AG09319 (cell line): ENCODE results near the gene ETAA1.

Experiments
- DNase-seq: peaks from one replicate; pipeline ENCODE4 v3.0.0-alpha.2; 2010; ENCODE audit warnings: low read depth; ENCODE audit errors: extremely low read depth
- CTCF ChIP-seq: IDR thresholded peaks from 2 replicates; pipeline ENCODE4 v1.5.1; 2011; ENCODE audit warnings: low read depth, mild to moderate bottlenecking, inconsistent platforms, low read length, moderate library complexity

ETAA1 gene

GRCh38 chr2:67455219-67456142 is 58.3 kb downstream of the ETAA1 start:
- TF ChIP-seq CTCF: no peak
- DNase-seq: no peak

- TF ChIP-seq CTCF: no peak
- no peak for DNase-seq
These were observed 59.3 kb downstream of the ETAA1 start for GRCh38 chr2:67456428-67456827.

GRCh38 chr2:67457699-67458098 is 60.6 kb downstream of the ETAA1 start:
- no peak for DNase-seq
- no peak for TF ChIP-seq CTCF

DNA sequence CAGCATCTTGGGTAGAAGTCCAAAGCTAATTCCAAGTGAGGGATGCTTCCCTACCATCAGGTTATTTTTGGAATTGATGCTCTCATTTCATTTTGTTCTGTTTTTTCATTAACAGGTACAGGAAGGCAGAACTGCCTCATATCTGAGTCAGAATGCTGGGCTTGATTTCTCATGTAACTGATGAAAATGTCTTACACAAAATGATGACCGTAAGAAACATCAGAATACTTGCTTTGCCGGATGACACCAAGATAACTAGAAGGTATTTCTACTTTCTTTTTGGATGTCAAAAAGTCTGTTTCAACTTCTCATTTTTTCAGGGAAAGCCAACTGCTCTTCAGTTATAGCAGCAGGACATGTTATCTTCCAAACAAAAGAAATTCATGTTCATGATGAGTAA is 62.6 kb downstream of the ETAA1 start:
- DNase-seq: no peak
- no peak for TF ChIP-seq CTCF
